ENCODE measurements around the gene MAML2.

MAML2 gene

GRCh38 chr11:95993438-95994298, 349.3 kb downstream of the MAML2 start:
- no peak for TF ChIP-seq CTCF (conservative IDR thresholded peaks at IDR 0.05; ENCODE audit: low read depth)
- H3K27ac ChIP-seq, result no peak overlapping the region
- CTCF ChIA-PET, result no interaction called here
- DNase-seq (ENCODE audit: low spot score), result no peak
- POLR2A ChIA-PET (ENCODE audit: low non-redundant PET), result no interaction called here

- TF ChIP-seq CTCF (conservative IDR thresholded peaks at IDR 0.05; ENCODE audit: low read depth), result no peak
- ChIA-PET CTCF (interaction anchor here (0.5 to 0.6 kb wide), 2 partner anchors 51 to 402 kb away, joined by 3 read pairs; no protein-coding TSS in a partner anchor), POLR2A (ENCODE audit: low non-redundant PET) (no interaction called here)
- DNase-seq (ENCODE audit: low spot score), result no peak
- H3K27ac ChIP-seq, result no peak overlapping the region
Observed at GRCh38 chr11:95991545-95991944, 351.4 kb downstream of the MAML2 start.

GRCh38 chr11:95991101-95991500, 351.9 kb downstream of the MAML2 start:
- CTCF ChIA-PET, result interaction anchor here (0.5 to 0.6 kb wide), 3 partner anchors 46 to 403 kb away, joined by 3 read pairs; no protein-coding TSS in a partner anchor
- H3K27ac ChIP-seq, result no peak overlapping the region

GRCh38 chr11:95989780-95990179, 353.2 kb downstream of the MAML2 start:
- H3K27ac ChIP-seq, result no peak overlapping the region
- TF ChIP-seq CTCF (conservative IDR thresholded peaks at IDR 0.05; ENCODE audit: low read depth), result no peak
- POLR2A ChIA-PET (ENCODE audit: low non-redundant PET), result no interaction called here
- no peak for DNase-seq (ENCODE audit: low spot score)
- CTCF ChIA-PET, result no interaction called here

More at GRCh38 chr11:95991101-95991500, 351.9 kb downstream of the MAML2 start:
- DNase-seq (ENCODE audit: low spot score), result peak; percentile 53
- no peak for TF ChIP-seq CTCF (conservative IDR thresholded peaks at IDR 0.05; ENCODE audit: low read depth)
- POLR2A ChIA-PET (ENCODE audit: low non-redundant PET), result no interaction called here

GRCh38 chr11:95989076-95989605, 353.9 kb downstream of the MAML2 start:
- DNase-seq (ENCODE audit: low spot score), result no peak
- CTCF ChIA-PET, result no interaction called here
- POLR2A ChIA-PET (ENCODE audit: low non-redundant PET), result no interaction called here
- no peak for TF ChIP-seq CTCF (conservative IDR thresholded peaks at IDR 0.05; ENCODE audit: low read depth)
- H3K27ac ChIP-seq, result no peak overlapping the region

GRCh38 chr11:95985174-95985808, 357.7 kb downstream of the MAML2 start:
- POLR2A ChIA-PET (ENCODE audit: low non-redundant PET), result no interaction called here
- DNase-seq (ENCODE audit: low spot score), result no peak
- CTCF ChIA-PET, result no interaction called here
- no peak overlapping the region for H3K27ac ChIP-seq
- TF ChIP-seq CTCF (conservative IDR thresholded peaks at IDR 0.05; ENCODE audit: low read depth), result no peak
